ENCODE measurements around the gene PRKRIP1.
A peak's percentile ranks its signal among the peaks of the same experiment; 100 is the strongest.
"Not testable (repeated sequence)": the region's sequence is repeated elsewhere in the genome, so short reads cannot be mapped to it uniquely, and the experiment has no call there.

PRKRIP1 gene

DNA sequence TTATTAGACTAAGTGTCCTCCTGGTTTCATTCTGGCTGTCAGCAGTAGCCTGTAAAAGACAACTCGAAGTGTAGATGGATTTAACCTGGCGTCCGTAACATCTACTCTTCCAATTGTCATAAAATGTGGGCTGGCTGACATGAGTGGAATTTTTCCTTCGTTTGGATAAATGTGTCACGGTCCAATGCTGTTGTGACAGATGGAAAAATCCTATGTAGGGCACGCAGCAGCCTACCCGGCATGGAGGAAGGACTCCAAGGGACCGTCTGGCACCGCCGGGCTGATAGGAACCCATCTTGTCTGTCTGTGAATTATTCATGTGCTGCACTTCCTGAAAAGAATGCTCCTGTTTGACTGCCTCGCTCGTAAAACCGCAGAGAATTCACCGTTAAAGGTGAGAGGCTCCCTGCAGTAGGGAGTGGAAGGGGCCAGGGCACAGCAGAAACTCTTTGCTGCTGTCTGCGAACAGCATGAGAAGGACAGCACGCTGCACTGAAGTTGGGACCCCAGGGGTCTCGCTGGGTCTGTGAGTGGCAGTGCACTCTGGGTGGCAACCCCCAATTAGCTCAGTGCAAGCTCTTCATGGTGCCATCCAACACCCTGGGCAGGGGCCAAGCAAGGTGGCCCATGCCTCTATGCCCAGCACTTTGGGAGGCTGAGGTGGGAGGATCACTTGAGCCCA, 35.6 kb downstream of the PRKRIP1 start:
- DNase-seq (ENCODE audit: low read depth in 2 of 2): peak; percentile 24 to 37

DNA sequence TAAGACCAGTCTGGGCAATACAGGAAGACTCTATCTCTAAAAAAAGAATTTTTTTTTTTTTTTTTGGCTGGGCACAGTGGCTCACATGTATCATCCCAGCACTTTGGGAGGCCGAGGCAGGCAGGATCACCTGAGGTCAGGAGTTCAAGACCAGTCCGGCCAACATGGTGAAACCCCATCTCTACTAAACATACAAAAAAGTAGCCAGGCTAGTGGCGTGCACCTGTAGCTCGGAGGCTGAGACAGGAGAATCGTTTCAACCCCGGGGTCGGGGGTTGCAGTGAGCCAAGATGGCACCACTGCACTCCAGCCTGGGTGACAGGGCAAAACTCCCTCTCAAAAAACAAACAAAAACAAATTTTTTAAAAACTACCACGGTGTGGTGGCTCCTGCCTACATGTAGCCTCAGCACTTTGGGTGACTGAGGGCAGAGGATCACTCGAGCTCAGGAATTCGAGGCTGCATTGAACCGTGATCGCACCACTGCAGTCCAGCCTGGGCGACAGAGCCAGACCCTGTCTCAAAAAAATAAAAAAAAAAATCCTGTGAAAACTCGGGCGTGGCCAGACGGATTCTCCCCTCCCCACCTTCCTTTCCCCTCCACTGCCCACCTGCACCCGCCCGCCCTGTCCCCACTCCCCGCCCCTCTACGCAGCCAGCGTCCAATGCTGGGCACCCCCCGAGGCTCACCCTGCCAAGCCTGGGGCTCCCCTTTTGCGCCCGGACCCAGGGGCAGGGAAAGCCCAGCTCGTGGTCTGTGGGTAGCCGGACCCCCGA, 36.5 kb downstream of the PRKRIP1 start:
- no peak for DNase-seq (ENCODE audit: low read depth in 2 of 2)

DNA sequence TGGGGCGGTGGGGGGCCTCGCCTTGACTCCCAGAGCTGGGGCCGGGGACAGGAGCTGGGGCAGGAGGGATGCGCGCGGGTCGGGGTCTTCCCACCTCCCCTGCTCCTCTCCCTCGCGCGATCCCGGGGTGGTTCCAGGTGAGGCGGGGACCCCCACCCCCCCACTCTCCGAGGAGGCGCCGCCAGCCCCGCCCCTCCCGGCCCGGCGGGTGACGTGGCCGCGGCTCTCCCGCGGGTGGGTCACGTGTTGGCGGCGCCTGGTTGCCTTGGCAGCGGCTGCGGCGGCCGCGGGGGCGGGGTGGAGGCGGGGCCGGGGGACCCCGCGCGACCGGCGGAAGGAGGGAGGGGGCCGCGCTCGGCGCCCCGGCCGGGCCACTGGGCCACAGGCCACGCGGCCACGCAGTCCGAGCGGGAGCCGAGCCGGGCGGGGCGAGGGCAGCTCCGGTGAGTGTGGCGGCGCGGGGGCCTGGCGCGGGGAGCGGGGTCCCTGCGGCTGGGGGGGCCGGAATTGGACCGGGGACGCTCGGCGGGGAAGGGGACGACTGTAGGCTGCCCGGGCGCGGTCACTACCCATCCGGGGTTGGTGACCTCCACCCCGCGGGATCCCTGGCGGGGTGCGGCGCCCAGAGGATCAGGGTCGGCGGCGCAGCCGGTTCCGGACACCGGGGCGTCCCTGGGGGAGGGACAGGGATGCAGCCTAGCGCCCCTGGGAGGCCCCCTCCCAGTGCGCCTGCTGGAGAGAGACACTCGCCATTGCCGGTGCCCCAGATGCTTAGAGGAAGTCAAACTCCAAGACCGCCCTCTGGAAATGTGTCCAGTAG, 37.3 kb downstream of the PRKRIP1 start, which contains the start of gene ORAI2:
ORAI2 (plus strand) TSS at position 357 of the 820 bp plus-strand sequence. CDS start 5,382 bp downstream, outside the sequence.
- DNase-seq (ENCODE audit: low read depth in 2 of 2): peak; percentile 82 to 84

DNA sequence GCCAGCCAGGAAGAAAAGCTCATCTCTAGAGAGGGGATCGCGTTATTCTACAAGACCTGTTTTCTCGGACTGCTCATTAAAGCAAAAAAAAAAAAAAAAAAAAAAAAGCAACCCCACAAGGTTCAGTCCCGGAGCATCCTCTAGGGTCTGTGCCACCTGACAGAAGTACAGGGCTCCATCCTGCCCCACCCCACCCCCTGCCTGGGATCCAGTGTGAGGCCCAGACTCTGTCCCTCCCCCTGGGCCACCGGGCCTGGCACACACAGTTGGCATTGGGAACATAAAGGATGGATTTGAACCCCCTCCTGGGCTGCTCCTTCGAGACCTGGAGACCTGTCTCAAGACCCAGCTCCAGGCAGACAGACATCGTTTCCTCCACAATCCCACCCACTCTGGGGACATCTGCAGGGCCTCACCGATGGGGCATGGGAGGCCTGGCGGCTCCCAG, 37.9 kb downstream of the PRKRIP1 start:
- no peak for DNase-seq (ENCODE audit: low read depth in 2 of 2)

DNA sequence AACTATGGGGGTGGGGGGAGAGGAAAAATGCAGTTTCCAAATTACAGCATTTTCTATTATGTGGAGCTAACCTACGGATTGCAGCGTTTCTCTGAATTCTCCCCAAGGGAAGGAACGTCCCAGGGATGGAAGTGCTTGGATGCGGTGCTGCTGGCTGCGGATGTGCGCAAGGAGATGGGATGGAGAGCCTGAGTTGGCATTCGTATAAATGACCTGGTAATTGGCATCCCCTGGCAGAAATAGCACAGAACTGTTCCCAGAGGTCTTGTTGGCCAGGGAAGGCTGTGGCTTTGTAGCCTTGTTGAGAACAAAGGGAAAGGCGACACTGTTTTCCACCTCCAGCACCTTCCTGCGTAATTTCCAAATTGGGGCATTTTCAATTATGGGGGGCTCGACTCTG, 40.0 kb downstream of the PRKRIP1 start:
- DNase-seq (ENCODE audit: low read depth in 2 of 2): no peak

DNA sequence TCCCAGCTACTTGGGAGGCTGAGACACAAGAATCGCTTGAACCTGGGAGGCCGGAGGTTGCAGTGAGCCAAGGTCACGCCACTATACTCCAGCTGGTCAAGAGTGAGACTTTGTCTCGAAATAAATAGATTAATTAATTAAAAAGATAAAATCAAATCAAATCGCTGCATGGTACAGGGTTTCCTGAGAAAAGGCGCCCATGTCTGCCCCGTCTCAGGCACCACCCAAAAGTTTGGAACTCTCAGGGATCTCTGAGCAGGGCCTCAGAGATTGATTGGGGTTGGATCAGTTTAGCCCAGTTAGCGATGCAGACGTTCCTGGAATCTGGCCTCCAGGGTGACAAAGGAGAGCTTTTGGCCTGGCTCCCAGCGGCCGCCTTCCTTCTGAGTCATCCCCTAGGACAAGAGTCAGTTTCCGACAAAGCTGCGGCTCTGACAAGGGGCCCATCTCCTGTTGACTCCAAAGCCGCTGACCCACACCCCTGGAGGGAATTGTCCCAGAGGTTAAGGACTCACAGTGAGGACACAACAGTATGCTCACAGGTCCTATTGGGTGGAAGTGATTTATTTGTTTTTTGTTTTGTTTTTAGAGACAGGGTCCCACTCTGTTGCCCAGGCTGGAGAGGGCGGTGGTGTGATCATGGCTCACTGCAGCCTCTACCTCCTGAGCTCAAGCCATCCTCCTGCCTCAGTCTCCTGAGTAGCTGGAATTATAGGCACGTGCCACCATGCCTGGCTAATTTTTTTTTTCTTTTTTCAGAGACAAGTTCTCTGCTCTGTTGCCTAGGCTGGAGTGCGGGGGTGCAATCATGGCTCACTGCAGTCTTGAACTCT, 44.0 kb downstream of the PRKRIP1 start:
- DNase-seq (ENCODE audit: low read depth in 2 of 2): no peak

DNA sequence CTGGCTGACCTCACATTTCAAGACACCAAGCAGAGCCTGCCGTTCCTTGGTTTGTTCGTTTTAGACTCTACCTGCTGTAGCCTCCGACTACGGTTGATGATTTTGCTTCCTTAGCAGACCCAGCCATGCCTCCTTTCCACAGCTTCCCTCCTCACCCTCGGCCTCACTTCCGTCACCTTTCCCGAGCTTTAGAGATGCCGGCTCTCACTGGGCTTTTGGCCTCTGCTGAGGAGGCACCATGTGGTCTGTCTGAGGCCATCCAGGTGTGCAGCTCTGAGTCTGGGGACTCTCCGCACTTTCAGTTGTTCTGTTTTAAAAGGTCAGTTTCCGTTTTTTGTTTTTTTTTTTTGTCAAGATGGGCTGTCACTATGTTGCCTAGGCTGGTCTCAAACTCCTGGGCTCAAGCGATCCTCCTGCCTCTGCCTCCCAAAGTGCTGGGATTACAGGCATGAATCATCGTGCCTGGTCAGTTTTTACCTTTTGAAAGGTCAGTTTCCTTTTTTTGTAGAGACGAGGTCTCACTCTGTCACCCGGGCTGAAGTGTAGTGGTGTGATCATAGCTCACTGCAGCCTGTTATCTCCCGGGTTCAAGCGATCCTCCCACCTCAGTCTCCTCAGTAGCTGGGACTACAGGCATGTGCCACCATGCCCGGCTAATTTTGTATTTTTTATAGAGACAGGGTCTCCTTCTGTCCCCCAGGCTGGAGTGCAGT, 49.0 kb downstream of the PRKRIP1 start:
- no peak for DNase-seq (ENCODE audit: low read depth in 2 of 2)

DNA sequence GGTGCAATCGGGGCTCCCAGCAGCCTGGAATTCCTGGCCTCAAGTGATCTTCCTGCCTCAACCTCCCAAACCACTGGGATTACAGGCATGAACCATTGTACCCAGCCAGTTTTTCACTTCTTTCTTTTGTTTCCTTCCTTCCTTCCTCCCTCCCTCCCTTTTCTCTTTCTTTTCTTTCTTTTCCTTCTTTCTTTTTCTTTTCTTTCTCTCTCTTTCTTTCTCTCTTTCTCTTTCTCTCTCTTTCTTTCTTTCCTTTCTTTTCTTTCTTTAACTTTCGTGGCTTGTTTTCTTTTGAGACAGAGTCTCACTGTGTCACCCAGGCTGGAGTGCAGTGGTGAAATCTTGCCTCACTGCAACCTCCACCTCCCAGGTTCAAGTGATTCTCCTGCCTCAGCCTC, 49.5 kb downstream of the PRKRIP1 start:
- DNase-seq (ENCODE audit: low read depth in 2 of 2): no peak

DNA sequence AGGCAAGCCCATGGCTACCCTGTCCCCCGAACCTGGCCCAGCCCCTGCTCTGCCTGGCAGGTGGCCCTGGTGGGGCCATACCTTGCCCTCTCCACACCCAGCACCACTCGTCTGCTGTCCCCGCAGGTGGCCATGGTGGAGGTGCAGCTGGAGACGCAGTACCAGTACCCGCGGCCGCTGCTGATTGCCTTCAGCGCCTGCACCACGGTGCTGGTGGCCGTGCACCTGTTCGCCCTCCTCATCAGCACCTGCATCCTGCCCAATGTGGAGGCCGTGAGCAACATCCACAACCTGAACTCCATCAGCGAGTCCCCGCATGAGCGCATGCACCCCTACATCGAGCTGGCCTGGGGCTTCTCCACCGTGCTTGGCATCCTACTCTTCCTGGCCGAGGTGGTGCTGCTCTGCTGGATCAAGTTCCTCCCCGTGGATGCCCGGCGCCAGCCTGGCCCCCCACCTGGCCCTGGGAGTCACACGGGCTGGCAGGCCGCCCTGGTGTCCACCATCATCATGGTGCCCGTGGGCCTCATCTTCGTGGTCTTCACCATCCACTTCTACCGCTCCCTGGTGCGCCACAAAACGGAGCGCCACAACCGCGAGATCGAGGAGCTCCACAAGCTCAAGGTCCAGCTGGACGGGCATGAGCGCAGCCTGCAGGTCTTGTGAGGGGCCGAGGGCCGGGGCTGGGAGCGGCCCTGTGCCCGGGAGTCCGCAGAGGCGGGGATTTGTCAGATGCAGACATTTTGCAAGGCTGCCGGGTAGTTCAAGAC, 50.4 kb downstream of the PRKRIP1 start:
- DNase-seq (ENCODE audit: low read depth in 2 of 2): no peak

DNA sequence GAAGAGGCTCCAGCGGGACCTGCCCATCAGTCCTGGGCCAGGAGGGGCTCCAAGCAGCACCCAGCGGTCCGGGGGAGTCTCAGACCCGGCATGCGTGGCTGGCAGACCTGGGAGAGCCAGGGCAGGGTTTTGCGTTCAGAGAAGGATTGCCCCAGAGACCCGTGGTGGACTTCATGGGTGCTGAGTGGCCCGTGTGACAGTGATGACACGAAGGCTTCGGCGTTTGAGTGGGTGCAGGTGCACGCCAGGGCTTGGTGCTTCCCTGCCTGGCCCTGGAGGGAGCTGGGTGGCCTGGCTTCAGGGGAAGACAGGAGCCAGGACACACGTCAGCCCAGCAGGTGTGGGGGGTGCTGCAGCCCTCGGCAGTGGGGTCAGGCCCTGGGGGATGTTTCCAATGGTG, 51.1 kb downstream of the PRKRIP1 start:
- DNase-seq (ENCODE audit: low read depth in 2 of 2): no peak

DNA sequence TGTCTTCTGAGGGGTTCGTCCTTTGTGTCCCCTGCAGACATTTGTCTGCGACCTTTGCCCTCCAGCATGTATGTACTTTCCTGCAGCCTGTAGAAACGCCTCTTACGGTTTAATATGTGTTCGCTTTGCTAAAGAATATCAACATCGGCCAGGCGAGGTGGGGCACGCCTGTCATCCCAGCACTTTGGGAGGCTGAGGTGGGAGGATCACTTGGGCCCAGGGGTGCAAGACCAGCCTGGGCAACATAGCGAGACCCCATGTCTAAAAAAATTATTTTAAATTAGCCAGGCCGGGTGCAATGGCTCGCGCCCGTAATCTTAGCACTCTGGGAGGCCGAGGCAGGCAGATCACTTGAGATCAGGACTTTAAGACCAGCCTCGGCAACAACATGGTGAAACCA, 53.0 kb downstream of the PRKRIP1 start:
- DNase-seq (ENCODE audit: low read depth in 2 of 2): no peak

DNA sequence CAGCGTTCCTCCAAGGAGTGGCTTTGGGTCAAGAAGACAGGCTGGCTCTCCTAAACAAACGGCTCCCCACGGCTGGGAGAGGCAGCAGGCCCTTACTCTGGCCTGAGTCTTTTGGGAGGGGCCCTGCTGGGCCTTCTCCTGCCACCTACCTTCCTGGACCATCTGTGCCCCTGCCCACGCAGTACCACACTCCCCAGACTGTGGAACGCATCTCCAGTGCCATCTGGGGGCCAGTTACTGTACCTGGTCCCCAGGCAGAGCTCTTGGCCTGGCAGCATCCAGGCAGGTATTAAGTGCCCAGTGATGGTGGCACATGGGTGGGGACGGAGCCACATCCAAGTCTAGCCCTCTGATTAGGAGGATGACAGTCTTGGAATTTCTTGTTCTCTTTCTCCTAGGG, 54.1 kb downstream of the PRKRIP1 start:
- peak in 1 of 2 donors; percentile 19 for DNase-seq (ENCODE audit: low read depth in 2 of 2)

DNA sequence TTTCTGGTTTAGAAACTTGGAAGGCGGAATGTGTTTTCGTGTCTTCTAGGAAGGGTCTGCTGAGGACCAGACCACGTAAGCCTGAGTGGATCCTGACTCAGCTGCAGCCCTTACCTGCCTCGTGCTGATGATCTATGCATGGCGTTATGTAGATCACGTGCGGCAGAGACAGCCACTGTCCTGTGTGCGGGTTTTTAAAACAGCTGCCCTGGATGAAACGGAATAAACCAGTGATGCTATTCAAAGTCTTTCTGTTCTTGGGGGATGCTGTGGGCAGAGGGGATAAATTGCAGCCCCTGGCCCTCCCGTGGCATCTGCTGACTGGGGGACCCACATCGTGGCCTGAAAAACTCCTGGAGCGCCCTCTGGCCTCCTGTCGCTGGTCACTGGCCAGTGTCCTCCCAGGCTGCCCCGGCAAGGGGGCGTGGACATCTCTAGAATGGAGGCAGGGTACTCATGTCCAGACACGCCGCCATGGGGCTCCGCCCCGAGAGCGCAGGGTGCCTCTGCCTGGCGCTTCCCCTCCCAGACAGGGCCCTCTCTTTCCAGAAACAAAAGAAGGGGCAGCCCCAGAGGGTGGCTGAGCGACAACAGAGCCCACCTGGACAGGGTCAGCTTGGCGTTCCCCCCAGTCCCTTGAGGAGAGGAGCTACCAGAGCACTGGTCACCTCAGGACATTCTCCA, 55.4 kb downstream of the PRKRIP1 start:
- DNase-seq (ENCODE audit: low read depth in 2 of 2): no peak

DNA sequence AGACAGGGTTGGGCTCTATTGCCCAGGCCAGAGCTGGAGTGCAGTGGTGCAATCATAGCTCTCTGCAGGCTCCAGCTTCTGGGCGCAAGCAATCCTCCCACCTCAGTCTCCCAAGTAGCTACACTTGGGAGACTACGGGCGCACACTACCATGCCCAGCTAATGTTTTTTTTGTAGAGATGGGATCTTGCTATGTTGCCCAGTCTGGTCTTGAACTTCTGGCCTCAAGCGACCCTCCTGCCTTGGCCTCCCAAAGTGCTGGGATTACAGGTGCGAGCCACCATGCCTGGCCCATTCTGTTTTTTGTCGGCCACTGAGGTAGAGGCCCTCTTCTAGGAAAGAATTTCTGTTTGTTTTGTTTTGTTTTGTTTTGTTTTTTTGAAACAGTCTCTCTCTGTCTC, 56.3 kb downstream of the PRKRIP1 start:
- DNase-seq (ENCODE audit: low read depth in 2 of 2): no peak

DNA sequence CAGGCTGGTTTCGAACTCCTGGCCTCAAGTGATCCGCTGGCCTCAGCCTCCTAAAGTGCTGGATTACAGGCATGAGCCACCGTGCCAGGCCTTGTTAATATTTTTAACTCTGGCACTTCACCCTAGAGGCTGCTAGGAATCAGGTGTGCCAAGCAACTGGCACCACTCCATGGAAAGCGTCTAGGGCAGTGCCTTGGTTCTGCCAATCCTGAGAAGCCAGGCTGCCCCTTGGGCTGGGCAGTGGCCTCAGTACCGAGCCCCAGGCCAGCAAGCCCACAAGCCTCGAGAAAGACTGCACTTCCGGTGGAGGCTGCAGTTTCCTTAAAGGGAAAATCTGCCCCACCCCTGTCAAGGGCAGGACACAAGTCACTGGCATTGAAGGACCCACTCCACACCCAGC, 57.2 kb downstream of the PRKRIP1 start:
- DNase-seq (ENCODE audit: low read depth in 2 of 2): no peak

DNA sequence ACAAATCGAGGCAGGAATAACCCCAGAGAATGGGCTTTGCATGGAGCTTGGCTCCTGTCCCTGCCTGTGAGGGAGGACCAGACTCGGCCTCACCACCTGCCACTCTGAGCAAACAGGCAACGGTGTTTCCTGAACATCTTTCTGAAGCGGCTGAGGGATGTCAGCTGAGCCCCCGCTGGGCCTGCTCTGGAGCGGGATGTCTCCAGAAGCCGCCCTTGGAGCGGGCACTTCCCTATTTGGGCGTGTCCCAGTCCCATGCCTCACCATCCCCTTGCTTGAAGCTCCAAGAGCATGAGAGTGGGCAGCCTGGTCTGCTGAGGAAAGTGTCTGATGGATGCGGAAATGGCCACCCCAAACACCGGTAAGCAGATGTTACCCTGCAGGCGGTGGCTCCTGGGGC, 58.3 kb downstream of the PRKRIP1 start:
- DNase-seq (ENCODE audit: low read depth in 2 of 2): no peak

DNA sequence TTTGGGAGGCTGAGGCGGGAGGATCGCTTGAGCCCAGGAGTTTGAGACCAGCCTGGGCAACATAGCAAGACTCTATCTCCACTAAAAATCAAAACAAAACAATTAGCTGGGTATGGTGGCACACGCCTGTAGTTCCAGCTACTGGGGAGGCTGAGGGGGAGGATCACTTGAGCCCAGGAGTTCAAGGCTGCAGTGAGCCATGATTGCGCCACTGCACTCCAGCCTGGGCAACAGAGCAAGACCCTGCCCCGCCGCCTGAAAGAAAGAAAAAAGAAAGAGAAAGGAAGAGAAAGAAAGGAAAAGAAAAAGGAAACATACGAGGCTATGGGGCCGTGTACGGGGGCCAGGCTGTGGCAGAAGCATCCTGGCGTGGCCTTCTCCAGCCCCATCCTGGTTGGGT, 58.8 kb downstream of the PRKRIP1 start:
- not testable (repeated sequence) for DNase-seq (ENCODE audit: low read depth in 2 of 2)

DNA sequence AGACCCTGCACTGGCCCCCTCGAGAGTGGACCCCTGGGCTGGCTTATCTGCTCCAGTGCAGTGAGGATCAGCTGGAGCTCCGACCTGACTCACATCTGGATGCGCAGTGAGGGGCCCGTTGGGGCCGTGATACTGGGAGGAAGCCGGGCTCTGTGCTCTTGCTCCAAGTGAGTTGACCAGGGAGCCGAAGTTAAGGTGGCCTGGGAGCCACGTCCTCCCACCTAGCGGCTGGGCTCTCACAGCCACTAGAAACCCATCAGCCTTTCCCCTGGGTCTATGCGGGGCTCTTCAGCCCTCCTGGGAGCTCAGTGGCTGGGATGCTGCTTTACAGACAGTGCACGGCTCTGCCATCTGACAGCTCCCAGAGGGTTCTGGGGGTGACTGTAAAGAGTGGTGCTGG, 59.4 kb downstream of the PRKRIP1 start:
- DNase-seq (ENCODE audit: low read depth in 2 of 2): no peak

DNA sequence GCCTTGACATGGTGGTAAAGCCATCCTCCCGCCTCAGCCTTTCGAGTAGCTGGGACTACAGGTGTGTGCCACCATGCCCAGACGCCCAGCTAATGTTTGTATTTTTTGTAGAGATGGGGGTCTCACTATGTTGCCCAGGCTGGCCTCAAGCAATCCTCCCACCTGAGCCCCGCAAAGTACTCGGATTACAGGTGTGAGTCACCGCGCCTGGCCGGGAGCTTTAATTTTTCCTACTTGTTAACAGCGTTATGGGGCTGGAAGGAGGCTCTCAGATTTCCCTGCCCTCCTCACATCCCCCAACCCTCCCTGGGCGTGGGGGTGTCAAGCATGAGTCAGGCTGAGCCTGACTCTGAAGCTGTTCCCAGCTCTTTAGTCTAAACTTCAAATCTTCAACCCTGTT, 60.2 kb downstream of the PRKRIP1 start:
- DNase-seq (ENCODE audit: low read depth in 2 of 2): no peak

All from stimulated activated CD8-positive, alpha-beta memory T cell treated with anti-CD3 and anti-CD28 coated beads, Interleukin-2, amount 100 ng/mL, for 1 hour (primary cell).